Measurements from ENCODE around the gene TRMT44.

The TRMT44 gene

DNA sequence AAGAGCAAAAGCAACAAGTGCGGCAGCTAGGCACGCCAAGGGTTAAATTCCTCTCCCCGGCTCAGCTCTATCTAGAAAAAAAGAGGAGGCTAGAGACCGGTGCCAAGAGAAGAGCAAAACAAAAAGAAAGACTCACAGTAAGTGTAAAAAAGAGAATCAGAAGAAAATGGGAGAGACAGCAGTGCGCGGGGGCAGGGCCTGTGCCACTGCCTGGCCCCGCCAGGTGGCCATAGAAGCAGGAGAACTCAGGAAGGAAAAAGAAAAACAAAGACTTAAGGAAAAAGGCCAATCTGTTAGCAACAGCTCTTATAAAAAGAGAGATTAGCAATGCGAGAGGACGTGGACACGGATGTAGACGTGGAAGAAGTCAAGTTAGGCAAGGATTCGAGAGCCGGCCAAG is 3.3 kb upstream of the TRMT44 start:
- no peak for DNase-seq

DNA sequence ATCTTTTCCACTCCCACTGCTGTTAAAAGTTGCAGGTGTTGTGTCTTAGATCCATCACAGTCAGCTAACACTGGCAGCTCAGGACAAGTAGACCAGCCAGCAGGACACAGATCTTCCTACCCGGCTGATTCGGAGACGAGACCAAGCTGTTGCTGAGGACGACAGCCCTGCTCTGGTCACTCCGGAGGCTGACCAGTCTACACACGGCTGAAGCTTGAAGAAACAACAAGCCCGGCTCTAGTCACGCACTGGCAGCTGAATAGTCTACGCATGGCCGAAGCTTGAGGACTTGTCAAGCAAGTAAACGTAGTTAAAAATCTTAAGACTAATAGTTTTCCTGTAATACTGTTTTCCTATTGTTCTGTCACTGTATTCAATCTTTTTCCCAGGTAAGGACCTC is 1.8 kb upstream of the TRMT44 start:
- DNase-seq, result no peak

DNA sequence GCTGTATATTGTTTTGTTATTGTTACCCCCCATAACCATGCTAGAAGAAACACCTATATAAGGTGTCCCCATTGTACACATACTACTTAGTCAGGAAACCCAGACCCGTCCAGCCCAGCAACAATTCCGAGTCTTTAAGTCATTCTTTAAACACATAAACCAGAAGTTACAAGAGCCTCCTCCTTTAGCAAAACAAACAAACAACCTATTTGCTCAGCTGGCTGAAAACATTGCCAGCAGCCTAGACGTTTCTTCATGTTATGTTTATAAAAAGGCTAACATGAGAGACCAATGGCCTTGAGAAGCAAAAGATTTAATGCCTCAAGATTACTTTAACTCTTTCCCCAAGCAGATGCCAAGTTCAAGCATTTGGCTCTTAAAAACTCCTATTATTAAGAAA is 1.4 kb upstream of the TRMT44 start:
- no peak for DNase-seq

DNA sequence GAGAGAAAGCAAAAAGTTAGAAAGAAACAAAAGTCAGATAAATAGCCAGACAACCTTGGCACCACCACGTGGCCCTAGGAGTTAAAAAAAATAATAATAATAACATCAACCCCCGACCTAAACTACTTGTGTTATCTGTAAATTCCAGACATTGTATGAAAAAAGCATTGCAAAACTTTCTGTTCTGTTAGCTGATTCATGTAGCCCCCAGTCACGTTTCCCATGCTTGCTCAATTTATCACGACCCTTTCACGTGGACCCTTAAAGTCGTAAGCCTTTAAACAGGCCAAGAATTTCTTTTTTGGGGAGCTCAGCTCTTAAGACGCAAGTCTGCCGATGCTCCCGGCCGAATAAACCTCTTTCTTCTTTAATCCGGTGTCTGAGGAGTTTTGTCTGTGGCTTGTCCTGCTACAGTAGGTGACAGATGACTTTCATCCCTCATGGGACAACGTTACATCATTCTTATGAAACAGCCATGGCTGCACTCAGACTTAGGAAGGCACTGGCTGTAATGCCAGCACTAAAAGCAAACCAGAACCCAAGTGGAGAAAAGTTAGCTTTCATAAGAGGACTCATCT is 574 bp upstream of the TRMT44 start:
- DNase-seq, result no peak

DNA sequence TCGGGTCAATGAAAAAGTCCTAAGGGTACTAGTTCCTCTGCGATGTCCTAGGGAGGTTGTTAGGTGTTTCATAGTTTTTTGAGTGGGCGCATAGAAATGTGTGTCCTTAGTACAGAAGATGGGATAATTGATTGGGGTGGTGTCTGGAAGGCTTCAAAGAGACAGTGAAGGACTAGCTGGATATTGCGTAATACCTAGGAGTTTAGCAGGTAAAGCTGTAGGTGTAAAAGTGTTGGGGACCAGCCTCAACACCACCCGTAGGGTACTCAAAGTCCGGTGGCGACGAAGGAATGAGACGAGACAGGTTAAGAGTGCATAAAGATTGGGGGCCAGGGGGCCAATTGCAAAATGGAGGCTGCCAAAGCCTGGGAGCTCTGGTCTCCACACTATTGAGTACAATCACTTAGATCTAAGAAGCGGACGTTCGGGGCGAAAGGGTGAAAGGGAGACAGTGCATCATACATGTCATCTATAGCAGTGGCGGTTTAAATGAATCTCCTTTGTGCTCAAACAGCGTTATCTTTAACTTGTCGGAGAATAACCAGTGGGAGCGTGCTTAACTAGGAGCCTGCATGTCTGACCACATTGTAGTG is 1.0 kb downstream of the TRMT44 start:
- DNase-seq, result peak; percentile 31

DNA sequence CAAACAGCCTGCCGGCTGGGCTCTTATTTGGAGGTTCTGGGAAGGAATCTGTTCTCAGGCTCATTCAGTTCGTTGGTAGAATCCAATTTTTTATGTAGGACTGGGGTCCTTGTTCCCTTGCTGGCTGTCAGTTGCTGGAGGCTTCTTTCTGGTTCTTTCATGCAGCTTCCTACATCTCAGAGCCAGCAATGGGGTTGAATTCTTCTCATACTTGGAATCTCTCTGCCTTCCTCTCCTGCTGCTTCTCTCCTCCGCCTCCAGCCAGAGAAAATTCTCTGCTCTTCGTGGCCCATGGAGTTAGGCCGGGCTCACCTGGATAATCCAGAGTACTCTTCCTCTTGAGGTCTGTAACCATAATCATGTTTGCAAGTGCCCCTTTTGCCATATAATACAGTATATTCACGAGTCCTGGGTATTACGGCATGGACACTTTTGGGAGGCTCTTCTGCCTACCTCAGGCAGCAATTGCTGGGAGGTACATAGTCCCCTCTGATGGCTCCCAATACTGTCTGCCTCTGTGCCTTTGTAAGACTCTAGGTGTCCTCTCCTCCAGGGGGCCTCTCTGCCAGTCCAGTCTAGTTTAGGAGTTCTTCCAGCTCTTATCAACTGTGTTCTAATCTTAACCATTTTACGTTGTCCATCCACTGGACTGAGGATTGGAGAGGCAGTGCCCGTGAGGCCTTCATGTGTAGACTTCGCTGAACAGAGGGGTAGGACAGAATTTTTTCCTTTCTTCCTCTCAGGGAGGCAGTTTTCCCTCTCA is 2.2 kb downstream of the TRMT44 start:
- no peak for DNase-seq

DNA sequence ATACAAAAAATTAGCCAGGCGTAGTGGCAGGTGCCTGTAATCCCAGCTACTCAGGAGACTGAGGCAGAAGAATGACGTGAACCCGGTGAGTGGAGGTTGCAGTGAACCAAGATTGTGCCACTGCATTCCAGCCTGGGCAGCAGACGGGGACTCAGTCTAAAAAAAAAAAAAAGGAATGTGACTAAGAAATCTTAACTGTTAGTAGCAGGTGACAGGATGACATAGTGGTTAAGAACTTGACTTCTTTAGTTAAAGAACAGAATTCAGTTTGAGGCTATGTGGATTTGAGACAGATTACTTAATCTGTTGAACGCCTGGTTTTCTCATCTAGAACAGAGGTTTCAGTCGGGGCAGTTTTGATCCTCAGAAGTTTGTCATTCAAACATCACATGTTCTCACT is 3.2 kb downstream of the TRMT44 start:
- no peak for DNase-seq

DNA sequence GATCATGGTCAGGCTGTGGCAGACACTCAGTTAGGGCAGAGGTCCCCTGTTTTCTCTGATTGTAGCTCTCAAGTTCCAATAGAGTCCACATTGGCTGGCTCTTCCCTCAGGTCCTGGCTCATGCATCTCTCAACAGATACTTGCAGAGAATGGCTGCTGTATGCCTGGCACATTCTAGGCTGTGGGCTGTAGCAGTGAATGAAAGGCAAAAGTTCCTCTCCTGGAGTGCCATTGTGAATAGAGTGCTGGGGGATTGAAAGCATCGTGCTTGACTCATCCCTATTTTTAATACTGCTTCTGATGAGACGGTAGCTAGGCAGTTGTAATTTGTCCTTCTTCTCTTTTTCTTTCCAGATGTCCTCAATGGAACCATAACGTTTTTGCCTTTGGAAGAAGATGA is 5.5 kb downstream of the TRMT44 start:
- DNase-seq, result no peak

DNA sequence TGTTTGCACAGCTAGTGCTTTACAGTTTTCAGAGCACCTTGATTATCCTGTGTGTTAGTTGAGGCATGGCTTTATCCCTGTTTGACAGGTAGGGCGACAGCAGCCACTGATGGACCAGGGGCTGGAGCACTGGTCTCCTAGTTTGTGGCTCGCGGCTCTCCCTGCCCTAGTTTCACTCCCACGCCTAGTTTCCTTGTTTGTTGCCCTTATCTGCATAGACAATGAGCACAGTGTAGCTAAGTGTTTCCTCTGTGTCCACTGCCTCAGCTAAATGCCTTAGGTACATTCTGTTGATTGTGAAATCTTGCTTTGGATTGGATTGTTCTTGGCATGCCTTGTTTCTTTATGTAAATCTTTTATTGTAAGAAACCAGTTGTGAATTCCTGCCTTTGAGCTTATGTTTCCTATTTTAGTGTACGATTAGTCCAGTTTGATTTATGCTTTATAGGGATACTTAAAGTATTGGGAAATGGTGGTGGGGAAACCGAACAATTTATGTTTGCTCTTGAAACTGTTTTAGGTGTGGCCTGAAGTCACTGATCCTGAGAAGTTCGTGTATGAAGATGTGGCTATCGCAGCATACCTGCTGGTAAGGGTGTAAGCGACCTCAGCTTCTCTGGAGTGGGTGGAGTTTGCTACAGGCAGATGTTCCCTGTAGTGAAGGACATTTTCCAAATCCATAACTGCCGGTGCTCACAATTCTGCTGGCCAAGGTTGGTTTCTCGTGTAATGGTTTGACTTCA is 11.0 kb downstream of the TRMT44 start:
- no peak for DNase-seq

DNA sequence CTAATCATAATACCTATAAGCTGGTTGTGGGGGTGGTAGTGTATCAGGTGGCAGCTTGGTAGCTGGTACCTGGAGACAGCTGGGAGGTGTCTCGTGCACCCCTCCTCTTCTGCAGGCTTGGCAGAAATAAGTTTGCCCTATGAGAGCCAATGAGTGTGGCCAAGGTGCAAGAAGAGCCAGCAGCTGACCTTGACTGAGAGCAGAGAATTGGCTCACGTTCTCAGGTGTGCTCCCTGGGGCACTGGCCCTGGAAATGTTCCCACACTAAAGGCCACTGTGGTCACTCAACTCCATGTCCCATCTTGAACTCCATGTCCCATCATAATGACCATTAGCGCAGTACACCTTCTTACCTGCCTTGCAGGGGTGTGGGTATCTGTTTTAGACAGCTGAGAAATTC is 13.4 kb downstream of the TRMT44 start:
- DNase-seq, result no peak

DNA sequence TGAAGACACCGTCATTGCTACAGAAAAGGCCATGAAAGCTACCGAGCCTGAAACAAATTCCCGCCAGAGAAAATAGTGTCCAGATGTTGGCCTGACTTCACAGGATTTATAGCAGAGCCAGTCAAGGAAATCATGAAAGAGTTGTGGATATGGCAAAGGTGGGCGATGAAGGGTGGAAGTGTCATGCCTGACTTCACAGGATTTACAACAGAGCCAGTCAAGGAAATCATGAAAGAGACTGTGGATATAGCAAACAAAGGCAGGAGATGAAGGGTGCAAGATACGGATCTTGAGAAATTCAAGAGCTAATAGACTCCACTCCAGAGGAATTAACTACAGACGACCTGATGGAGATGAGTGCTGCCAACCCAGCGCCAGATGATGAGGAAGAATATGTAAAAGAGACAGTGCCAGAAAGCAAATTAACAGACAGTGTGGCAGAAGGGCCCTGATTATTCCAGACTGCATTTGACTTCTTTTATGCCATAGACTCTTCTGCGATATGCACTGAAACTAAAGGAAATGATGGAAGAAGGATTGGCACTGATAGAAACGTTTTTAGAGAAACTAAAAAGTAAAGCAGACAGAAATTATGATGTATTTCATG is 17.2 kb downstream of the TRMT44 start:
- DNase-seq, result no peak

DNA sequence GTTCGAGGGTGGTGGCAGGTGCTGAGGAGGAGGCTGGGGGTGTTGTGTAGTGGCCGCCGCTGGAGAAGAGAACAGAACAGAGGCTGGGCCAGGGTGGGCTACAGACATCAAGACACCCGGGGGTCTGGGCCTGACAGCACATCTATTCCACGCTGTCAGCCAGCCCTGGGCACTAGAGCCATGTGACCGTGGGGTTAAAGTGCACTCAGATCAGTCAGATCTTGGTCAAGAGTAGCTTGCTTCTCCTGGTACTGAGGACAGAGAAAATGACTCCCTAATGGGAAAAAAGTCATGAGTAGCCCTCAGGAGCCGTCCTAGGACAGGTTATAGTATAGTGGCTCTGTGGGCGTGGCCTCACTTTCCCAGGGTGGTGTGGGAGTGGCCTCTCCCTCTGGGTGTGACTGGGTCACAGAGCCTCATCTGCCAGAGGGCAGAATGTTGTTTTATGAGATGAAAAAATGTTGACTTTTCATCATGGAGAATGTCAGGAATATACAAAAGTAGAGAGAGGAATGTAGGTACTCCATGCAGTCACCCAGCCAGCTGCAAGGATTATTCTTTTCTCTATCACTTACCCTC is 19.4 kb downstream of the TRMT44 start:
- no peak for DNase-seq

DNA sequence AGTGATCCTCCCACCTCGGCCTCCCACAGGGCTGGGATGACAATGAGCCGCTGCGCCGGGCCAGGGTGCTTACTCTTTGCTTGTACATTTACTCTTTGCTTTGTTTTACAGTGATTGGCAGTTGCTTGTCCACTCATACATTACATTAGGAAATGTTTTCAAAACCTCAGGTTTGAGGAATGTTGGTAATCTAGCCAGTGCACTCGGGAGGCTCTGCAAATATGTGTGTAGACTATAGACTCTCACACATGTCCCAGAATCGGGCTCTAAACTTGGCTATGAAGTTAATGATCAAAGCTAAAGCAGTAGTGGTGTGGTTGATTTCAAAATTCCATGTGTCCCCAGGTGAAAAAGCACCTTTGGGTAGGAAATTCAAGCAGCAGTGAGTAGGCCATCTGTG is 20.5 kb downstream of the TRMT44 start:
- DNase-seq, result no peak

DNA sequence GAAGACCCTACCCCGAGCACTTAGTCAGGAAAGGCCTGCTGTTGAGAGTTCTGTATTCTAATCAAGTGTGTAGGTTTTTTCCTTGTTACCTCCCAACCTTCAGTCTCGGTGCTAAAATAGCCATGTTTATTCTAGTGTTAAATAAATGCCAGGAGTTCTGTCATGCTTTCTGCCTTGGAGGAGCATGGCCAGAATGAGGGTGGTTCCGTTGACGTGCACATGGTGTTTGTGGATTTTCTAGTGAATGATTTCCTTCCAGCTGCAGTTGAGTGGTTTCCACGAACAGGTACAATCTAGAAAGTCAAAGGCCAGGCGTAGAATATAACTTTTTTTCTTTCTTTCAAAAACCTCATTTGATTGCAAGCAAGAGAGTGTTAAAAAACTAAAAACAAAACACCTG is 21.0 kb downstream of the TRMT44 start:
- DNase-seq, result no peak

DNA sequence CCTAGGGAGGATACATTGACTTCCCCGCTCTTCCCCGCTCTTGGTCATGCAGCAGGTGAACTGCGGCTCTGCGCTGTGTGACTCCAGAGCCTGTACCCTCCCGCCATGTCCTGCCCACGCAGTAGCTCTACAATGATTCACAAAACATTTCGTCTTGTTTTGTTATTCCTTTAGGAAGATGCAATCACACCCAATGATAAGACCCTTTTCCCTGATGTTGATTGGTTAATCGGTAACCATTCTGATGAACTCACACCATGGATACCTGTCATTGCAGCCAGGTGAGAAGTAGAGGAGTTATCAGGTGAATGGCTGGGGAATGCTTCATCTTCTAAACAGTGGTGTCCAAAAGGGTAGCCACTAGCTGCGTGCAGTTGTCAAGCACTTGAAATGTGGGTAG is 23.2 kb downstream of the TRMT44 start:
- no peak for DNase-seq

DNA sequence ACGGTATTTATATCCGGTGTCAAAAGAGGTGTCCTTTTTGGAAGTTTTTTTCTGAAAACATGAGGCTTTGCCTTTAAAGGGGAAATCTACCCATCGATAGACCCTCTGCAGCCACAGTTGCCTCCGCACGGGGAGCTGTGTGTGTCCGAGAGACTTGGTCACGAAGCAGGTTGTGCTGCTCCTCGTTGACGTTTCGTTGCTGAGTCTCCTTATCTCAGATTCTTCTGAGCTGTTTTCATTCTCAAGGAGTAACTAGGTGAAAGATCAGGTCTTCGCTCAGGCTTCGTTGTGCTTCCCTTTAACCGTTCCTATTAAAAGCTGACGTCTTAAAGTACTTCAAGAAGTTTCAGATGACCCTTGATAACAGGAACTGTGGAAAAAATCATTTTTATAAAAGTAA is 23.8 kb downstream of the TRMT44 start:
- DNase-seq, result peak; percentile 47

DNA sequence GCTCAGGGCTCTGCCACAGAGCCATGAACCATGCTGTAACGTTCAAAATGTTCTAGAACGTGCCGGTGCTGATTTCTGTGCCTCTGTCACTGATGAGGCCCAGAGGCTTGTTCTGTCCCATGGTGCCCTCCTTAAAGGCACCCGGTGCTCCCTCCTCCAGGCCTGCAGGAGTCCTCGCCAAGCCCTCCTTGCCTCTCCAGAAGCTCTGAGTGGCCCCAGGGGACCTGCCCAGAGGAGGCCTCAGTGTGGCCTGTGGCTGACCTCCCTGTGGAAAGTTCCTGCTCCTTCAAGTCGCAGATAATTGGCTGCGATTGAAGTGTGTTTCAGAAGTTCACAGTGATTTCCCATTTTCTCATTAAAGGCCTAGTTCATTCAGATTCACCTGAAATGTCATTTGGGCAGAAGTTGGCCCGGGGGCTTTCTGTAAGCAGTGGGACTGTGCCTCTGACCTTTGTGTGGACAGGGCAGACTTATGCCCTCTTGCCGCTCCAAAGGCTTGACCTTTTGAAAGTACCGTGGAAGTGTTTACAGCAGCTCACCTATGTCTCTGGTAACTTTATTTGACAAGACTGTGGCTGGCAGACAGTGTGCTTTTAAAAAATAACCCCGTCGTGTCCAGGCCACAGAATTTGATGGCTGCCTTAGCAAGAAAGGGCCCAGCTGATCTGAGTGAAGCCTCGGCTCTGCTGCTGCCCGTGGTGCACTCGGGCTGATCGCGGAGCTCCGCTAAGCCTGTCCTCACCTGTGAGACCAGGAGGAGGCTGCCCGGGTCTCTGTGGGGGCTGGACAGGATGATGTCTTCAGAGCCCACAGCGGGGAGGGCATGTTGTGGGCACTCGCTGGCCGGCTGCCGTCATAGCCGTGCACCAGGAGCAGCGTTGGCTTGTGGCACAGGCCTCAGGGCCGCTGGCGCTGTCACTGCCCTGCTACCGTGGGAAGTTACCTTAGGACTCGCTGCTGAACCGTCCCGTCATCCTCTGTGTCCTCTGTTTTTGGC is 25.3 kb downstream of the TRMT44 start:
- peak; percentile 49 for DNase-seq

DNA sequence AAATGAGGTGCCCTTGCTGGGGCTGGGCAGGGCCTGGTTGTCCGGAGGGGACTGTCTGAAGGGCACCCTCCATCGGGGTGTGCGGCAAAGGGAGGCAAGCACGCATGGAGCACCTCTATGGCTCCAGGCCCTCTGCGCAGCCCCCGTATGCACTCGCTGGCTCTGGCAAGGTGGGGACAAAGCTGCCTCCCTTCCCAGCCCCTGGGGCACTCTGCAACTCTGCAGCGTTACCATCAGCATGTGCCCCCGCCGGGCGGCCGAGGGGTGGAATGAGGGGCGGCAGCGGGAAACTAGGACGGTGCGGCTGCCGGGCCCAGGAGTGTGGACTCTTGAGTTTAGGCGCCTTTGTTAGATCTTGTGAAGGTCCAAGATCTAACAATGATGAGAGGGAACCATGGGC is 26.4 kb downstream of the TRMT44 start:
- DNase-seq, result peak; percentile 43

DNA sequence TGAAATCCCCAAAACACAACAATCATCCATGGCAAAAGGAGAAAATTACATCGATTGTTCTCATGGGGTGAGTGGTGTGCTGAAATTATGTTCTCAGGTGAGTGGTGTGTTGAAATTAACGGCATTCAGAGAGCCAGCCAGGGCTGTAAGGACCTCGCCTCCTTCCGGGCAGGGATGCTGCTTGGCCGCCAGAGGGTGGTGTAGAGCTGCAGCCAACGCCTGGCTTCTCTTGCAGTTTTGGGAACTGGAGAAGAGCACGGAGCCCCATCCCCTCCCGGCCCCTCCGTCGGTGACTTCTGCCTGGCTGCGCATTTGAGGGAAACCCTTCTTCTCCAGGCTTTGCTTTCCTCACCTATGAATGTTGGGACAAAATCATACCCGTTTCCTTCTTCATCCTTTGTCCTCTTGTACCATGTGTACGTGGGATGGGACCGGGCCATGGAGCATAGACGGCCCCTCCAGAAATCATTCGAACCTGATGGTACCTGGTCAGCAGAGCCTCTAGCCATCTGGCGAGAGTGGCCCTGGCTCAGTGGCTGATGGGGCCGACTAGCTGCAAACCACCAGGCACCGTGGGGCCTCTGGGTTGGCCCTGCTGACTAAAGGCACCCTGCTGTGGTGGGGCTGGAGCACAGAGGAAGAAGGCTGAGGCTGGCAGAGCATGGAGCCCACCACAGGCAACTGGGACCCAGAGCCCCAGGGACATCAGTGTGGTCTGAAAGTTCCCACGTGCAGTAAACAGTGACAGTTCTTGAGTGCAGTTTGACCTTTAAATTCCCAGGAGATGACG is 28.4 kb downstream of the TRMT44 start:
- DNase-seq, result peak; percentile 84

DNA sequence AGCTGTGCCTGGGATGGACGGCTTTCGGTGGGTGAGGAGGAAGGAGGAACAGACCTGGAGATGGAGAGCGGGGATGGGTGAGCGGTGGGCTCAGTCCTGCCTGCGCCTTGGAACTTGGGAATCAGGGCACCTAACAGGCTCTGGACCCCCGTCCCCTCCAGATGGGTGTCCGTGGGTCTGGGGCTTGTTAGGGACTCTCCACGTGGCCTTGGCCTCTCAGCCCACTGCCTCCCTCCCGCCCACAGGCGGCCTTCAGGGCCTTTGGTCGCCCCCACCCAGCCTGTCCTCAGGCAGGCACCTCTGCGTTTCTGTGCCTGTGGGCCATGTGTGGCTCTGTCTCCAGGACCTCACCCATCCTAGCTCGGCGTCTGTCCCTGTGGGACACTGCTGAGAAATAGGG is 29.0 kb downstream of the TRMT44 start:
- no peak for DNase-seq

DNA sequence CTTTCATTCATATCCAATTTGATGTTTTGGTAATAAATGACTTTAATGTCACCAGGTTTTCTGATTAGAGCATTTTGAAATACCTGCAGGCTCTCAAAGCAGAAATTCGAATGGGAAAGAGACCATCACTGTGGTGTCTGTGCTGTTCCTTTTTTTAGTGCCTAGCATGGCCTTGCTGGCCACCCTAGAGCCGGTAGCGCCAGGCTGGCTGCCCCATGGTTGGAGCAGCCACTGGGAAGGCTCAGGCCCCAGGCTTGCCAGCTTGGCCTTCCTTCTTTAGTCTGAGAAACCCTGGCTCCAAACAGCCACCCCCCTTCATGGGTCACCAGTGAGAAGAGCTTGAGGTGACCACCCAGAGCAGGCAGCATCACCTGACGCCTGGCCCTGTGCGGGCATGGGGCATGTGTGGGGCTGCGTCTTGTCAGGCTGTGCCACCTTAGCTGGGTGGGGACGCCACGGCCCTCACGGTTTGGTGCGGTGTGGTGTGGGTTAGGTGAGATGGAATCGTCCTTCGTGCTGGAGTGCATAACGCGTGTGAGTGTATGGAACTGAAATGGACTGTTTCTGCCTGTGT is 30.0 kb downstream of the TRMT44 start:
- DNase-seq, result no peak
